ENCODE measurements around the gene NRL.

Gene NRL

DNA sequence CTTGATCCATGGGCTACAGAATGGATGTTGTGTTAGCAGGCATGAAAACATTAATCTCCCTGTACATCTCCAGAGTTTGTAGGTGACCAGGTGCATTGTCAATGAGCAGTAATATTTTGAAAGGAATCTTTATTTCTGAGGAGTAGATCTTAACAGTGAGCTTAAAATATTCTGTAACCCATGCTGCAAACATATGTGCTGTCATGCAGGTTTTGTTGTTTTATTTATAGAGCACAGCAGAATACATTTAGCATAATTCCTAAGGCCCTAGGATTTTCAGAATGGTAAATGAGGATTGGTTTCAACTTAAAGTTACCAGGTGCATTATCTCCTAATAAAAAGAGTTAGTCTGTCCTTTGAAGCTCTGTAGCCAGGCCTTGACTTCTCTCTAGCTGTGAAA lies 12.2 kb upstream of the NRL start:
- no peak overlapping the region for H3K4me3 ChIP-seq (ENCODE audit: low read depth, low read length)
- DNase-seq (ENCODE audit: low read depth, low spot score) = no peak
- in situ Hi-C loops (cut with HindIII; ENCODE audit: low sequenced_read_pairs) = no loop called here
- no peak for TF ChIP-seq CTCF (IDR thresholded peaks at IDR 0.05; ENCODE audit: low read depth, low read length)

DNA sequence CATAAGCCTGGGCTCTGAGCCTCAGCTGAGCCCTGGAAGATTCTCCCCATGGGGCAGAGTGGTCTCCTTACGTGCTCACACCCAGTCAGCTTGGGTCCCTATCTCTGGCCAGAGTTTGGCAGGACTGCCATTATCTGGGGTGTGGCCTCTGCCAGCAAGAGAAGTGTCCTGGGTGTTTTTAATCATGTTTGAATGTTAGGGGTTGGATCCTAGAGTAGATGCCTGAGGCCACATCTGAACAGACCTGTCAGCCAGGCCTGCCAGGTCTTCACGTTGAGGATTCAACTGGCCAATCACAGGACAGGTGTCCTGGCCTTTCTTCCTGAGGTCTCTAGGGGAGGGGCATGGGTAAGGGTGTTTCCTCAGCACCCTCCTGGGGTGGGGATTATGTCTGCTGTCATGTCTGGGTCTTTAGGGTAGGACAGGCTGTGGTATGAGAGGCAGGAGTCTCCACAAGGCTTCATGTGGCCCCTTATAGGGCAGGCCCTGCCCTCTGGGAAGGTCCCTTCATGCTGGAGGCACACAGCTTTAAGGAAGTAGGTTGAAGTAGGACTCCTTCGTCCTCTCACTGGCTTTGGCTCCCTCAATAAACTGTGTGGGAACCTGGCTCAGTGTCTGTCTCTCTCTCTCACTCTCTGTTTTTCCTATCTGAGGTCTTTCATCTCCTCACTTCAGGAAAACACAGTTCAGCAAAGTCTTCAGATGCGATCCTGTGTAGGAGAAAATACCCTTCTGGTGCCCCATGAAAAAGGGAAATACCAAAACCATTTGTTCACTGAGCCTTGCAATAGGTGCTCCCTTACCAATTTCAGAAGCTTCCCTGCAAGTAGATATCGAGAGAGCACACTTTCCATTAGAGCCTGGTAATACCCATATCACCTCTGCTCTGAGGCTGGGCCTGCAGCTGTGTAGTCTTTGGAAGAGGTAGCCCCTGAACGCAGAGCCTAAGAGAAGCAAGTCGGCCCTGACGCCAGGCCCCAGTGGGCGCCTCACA lies 9.0 kb upstream of the NRL start:
- in situ Hi-C loops (cut with HindIII; ENCODE audit: low sequenced_read_pairs) = no loop called here
- TF ChIP-seq CTCF (IDR thresholded peaks at IDR 0.05; ENCODE audit: low read depth, low read length) = no peak
- no peak for DNase-seq (ENCODE audit: low read depth, low spot score)
- H3K4me3 ChIP-seq (ENCODE audit: low read depth, low read length) = no peak overlapping the region

GRCh38 chr14:24122898-24123297 lies 8.1 kb upstream of the NRL start:
- no peak for TF ChIP-seq CTCF (IDR thresholded peaks at IDR 0.05; ENCODE audit: low read depth, low read length)
- in situ Hi-C loops (cut with HindIII; ENCODE audit: low sequenced_read_pairs) = no loop called here
- H3K4me3 ChIP-seq (ENCODE audit: low read depth, low read length) = no peak overlapping the region
- DNase-seq (ENCODE audit: low read depth, low spot score) = no peak

DNA sequence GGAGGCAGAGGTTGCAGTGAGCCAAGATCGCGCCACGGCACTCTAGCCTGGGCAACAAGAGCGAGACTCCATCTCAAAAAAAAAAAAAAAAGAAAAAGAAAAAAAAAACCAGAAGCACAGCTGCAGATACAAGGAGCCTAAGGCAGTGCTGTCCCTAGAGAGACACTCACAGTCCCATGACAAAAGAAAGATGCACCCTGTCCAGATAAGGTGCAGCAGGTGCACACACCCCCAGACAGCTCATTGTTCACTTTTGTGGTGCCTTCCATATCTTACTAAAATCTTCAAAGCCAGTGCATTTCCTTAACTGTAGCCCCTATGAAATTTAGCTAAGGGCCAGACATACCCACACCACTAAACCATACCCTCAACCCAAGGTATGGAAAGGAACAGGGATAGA lies 7.7 kb upstream of the NRL start:
- TF ChIP-seq CTCF (IDR thresholded peaks at IDR 0.05; ENCODE audit: low read depth, low read length) = no peak
- H3K4me3 ChIP-seq (ENCODE audit: low read depth, low read length) = no peak overlapping the region
- in situ Hi-C loops (cut with HindIII; ENCODE audit: low sequenced_read_pairs) = no loop called here
- DNase-seq (ENCODE audit: low read depth, low spot score) = no peak

- TF ChIP-seq CTCF (IDR thresholded peaks at IDR 0.05; ENCODE audit: low read depth, low read length) = no peak
- DNase-seq (ENCODE audit: low read depth, low spot score) = no peak
- no peak overlapping the region for H3K4me3 ChIP-seq (ENCODE audit: low read depth, low read length)
- in situ Hi-C loops (cut with HindIII; ENCODE audit: low sequenced_read_pairs) = no loop called here
Observed at GRCh38 chr14:24121210-24121609, 6.5 kb upstream of the NRL start.

- in situ Hi-C loops (cut with HindIII; ENCODE audit: low sequenced_read_pairs) = no loop called here
- no peak for DNase-seq (ENCODE audit: low read depth, low spot score)
- H3K4me3 ChIP-seq (ENCODE audit: low read depth, low read length) = no peak overlapping the region
- no peak for TF ChIP-seq CTCF (IDR thresholded peaks at IDR 0.05; ENCODE audit: low read depth, low read length)
Observed at GRCh38 chr14:24119691-24120090, 4.9 kb upstream of the NRL start.
